GM12878 (cell line): ENCODE measurements around the gene ANKRD44. TPM values are rescaled to one million over a fixed set of nuclear protein-coding genes. Genes with fewer than 3 reads are reported as not detected.

Experiments
- ATAC-seq: fragments of 200-7000 bp; cut with Tn5 transposase; 3 replicates; pipeline ENCODE4 v1.9.1; 2020; ENCODE audit warnings: mild to moderate bottlenecking, moderate library complexity
- BruUV-seq: library from RNA; stranded (reverse); fragments of 400-500 nt; replicated peaks from 2 replicates; lab custom pipeline; 2021; lab: Mats Ljungman, UMichigan
- CTCF ChIA-PET: fragments of 300-600 bp; sonication (Branson Sonifier 250); formaldehyde crosslinking; extraction: SDS; loops from one replicate; lab custom pipeline; 2021; ENCODE audit warnings: inconsistent platforms; lab: Yijun Ruan, JAX
- POLR2A ChIA-PET: fragments of 350-600 bp; formaldehyde crosslinking; extraction: SDS; loops from one replicate; lab custom pipeline; 2021; ENCODE audit warnings: inconsistent platforms; lab: Charles Lee
- RAD21 ChIA-PET: fragments of 300-600 bp; sonication (Branson Sonifier 250); formaldehyde crosslinking; loops from one replicate; lab custom pipeline; 2023; ENCODE audit warnings: antibody characterized with exemption; ENCODE audit not compliant: unreplicated experiment; lab: Charles Lee
- SMC1A ChIA-PET: fragments of 300-600 bp; sonication (Branson Sonifier 250); formaldehyde crosslinking; loops from one replicate; lab custom pipeline; 2023; ENCODE audit not compliant: unreplicated experiment, uncharacterized antibody; lab: Charles Lee
- DNase-seq: peaks from one replicate; pipeline ENCODE4 v3.0.0-alpha.2; 2011; ENCODE audit warnings: low read depth, low spot score
- FAIRE-seq: peaks from 3 replicates; lab custom pipeline; 2011; peaks lifted over from hg19 to GRCh38; lab: Jason Lieb, UNC
- H2AFZ ChIP-seq: 2 replicates; pipeline ENCODE4 v1.6.0; 2011; ENCODE audit warnings: low read depth, low read length, control low read depth; ENCODE audit not compliant: control insufficient read depth
- H3K27ac ChIP-seq: 2 replicates; pipeline ENCODE4 v1.5.1; 2011; ENCODE audit warnings: control low read depth; ENCODE audit not compliant: control insufficient read depth, insufficient read depth
- H3K27me3 ChIP-seq, 2 experiments: replicated peaks in 1 of 2; 2 replicates each; pipeline versions ENCODE4 v1.6.0 to v1.6.1; 2011; ENCODE audit warnings: low read length in 1 of 2; ENCODE audit not compliant: control insufficient read depth in 2 of 2, insufficient read depth in 2 of 2
- H3K36me3 ChIP-seq, 2 experiments: 2 replicates each; pipeline ENCODE4 v1.5.1; 2011; ENCODE audit warnings: low read length in 1 of 2; ENCODE audit not compliant: control insufficient read depth in 2 of 2, insufficient read depth in 2 of 2
- H3K4me1 ChIP-seq: 2 replicates; pipeline ENCODE4 v1.6.1; 2011; ENCODE audit warnings: mild to moderate bottlenecking, low read length, moderate library complexity, mixed read lengths; ENCODE audit not compliant: control insufficient read depth, insufficient read depth
- H3K4me2 ChIP-seq: 2 replicates; pipeline ENCODE4 v1.6.0; 2011; ENCODE audit warnings: control low read depth; ENCODE audit not compliant: control insufficient read depth, insufficient read depth
- H3K4me3 ChIP-seq: fragments of 200-600 bp; sonication (generic); 2 replicates; pipeline ENCODE4 v1.5.1; 2016
- H3K79me2 ChIP-seq: 2 replicates; pipeline ENCODE4 v1.6.0; 2011; ENCODE audit warnings: low read length; ENCODE audit not compliant: control insufficient read depth, insufficient read depth
- H3K9ac ChIP-seq: 2 replicates; pipeline ENCODE4 v1.8.0; 2011; ENCODE audit warnings: low read length, control low read depth, mixed read lengths; ENCODE audit not compliant: control insufficient read depth, insufficient read depth
- H3K9me3 ChIP-seq: replicated peaks from 3 replicates; pipeline ENCODE4 v1.5.1; 2011; ENCODE audit warnings: mild to moderate bottlenecking, low read length; ENCODE audit not compliant: control insufficient read depth, insufficient read depth
- H4K20me1 ChIP-seq: 2 replicates; pipeline ENCODE4 v1.6.0; 2011; ENCODE audit not compliant: control insufficient read depth, insufficient read depth
- BACH1 ChIP-seq: fragments of 450-650 bp; IDR thresholded peaks from 2 replicates; pipeline ENCODE4 v1.6.1; 2017; ENCODE audit warnings: mild to moderate bottlenecking, borderline replicate concordance
- EED ChIP-seq: sonication (generic); IDR thresholded peaks from 2 replicates; pipeline ENCODE4 v1.6.1; 2016; ENCODE audit warnings: antibody characterized with exemption, low read depth
- NBN ChIP-seq: fragments of 450-650 bp; IDR thresholded peaks from 2 replicates; pipeline ENCODE4 v1.6.1; 2016
- ZNF384 ChIP-seq: IDR thresholded peaks from 2 replicates; pipeline ENCODE4 v1.6.1; 2012; ENCODE audit warnings: low read depth, mild to moderate bottlenecking, low read length, improper control_type of control experiment, borderline replicate concordance
- ZZZ3 ChIP-seq: IDR thresholded peaks from 2 replicates; pipeline ENCODE4 v1.6.1; 2011; ENCODE audit warnings: low read depth; ENCODE audit not compliant: control insufficient read depth, insufficient read length
- WGBS: methylation state at CpG from one replicate; pipeline ENCODE4 v1.1.6; 2016; ENCODE audit warnings: low lambda C conversion rate; ENCODE audit not compliant: insufficient replicate concordance, insufficient coverage; ENCODE audit errors: missing lambda C conversion rate; 5-methylcytosine and 5-hydroxymethylcytosine counted together
- in situ Hi-C: fragments of 300-500 bp; cut with MboI; formaldehyde crosslinking; loops from 9 replicates; pipeline ENCODE4 v1.14.3; 2018; ENCODE audit warnings: mixed read lengths
- intact Hi-C: fragments of 100-400 bp; cut with micrococcal nuclease; formaldehyde crosslinking; loops from one replicate; pipeline ENCODE4 v1.14.2; 2022; ENCODE audit not compliant: unreplicated experiment
- polyA plus RNA-seq, 11 experiments: library from polyadenylated mRNA; depleted of rRNA in 4 of 11; unstranded in 6 of 11; stranded (reverse) in 5 of 11; fragments of >200 nt; fragmentation: Nextera tagmentation in 4 of 11; fragmentation: Illumina TruSeq in 1 of 11; extraction: Ambion mirVana in 4 of 11; extraction: Trizol in 1 of 11; gene quantifications; 1 replicate in 1 of 11; 2 replicates in 10 of 11; pipeline versions ENCODE4 v1.2.1 to v1.2.3, GENCODE V29; 2011 to 2016; ENCODE audit warnings: inconsistent platforms in 2 of 11, missing spikeins in 2 of 11, low read depth in 1 of 11
- total RNA-seq, 4 experiments: library from RNA; depleted of rRNA in 3 of 4; stranded (reverse); fragments of >200 nt in 3 of 4; fragmentation: Illumina TruSeq in 1 of 4; extraction: Trizol in 1 of 4; gene quantifications; 2 replicates each; pipeline versions ENCODE4 v1.2.1 to v1.2.3, GENCODE V29; 2013 to 2021
- TF ChIP-seq, protein P1 (sequence below): fragments of 450-650 bp; IDR thresholded peaks from 2 replicates; pipeline ENCODE4 v1.6.1; 2014; ENCODE audit warnings: mild to moderate bottlenecking
- TF ChIP-seq, protein P2 (sequence below): fragments of 450-650 bp; IDR thresholded peaks from 2 replicates; pipeline ENCODE4 v1.6.1; 2017; ENCODE audit warnings: mild to moderate bottlenecking, moderate library complexity

The ANKRD44 gene
- total and polyA plus RNA-seq, 10 of the 15 experiments (the other 5 are each of a cell fraction or from before 2014, with no cell fraction given) = 19.1 to 99.1 (median 59.6) TPM

DNA sequence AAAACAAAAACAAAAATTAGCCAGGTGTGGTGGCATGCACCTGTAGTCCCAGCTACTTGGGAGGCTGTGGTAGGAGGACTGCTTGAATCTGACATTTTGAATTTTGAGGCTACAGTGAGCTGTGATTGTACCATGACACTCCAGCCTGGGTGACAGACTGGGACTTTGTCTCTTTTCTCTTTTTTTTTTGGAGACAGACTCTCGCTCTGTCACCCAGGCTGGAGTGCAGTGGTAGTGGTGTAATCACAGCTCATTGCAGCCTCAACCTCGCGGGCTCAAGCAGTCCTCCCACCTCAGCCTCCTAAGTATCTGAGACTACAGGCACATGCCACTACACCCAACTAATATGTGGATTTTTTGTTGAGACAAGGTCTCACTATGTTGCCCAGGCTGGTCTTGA is 35.6 kb downstream of the ANKRD44 start (continued):
- TF ChIP-seq, protein P1, sequence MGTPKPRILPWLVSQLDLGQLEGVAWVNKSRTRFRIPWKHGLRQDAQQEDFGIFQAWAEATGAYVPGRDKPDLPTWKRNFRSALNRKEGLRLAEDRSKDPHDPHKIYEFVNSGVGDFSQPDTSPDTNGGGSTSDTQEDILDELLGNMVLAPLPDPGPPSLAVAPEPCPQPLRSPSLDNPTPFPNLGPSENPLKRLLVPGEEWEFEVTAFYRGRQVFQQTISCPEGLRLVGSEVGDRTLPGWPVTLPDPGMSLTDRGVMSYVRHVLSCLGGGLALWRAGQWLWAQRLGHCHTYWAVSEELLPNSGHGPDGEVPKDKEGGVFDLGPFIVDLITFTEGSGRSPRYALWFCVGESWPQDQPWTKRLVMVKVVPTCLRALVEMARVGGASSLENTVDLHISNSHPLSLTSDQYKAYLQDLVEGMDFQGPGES = no peak
- TF ChIP-seq ZZZ3 (no peak), NBN (no peak), BACH1 (no peak), ZNF384 (no peak)
- TF ChIP-seq, protein P2, sequence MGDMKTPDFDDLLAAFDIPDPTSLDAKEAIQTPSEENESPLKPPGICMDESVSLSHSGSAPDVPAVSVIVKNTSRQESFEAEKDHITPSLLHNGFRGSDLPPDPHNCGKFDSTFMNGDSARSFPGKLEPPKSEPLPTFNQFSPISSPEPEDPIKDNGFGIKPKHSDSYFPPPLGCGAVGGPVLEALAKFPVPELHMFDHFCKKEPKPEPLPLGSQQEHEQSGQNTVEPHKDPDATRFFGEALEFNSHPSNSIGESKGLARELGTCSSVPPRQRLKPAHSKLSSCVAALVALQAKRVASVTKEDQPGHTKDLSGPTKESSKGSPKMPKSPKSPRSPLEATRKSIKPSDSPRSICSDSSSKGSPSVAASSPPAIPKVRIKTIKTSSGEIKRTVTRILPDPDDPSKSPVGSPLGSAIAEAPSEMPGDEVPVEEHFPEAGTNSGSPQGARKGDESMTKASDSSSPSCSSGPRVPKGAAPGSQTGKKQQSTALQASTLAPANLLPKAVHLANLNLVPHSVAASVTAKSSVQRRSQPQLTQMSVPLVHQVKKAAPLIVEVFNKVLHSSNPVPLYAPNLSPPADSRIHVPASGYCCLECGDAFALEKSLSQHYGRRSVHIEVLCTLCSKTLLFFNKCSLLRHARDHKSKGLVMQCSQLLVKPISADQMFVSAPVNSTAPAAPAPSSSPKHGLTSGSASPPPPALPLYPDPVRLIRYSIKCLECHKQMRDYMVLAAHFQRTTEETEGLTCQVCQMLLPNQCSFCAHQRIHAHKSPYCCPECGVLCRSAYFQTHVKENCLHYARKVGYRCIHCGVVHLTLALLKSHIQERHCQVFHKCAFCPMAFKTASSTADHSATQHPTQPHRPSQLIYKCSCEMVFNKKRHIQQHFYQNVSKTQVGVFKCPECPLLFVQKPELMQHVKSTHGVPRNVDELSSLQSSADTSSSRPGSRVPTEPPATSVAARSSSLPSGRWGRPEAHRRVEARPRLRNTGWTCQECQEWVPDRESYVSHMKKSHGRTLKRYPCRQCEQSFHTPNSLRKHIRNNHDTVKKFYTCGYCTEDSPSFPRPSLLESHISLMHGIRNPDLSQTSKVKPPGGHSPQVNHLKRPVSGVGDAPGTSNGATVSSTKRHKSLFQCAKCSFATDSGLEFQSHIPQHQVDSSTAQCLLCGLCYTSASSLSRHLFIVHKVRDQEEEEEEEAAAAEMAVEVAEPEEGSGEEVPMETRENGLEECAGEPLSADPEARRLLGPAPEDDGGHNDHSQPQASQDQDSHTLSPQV = no peak

DNA sequence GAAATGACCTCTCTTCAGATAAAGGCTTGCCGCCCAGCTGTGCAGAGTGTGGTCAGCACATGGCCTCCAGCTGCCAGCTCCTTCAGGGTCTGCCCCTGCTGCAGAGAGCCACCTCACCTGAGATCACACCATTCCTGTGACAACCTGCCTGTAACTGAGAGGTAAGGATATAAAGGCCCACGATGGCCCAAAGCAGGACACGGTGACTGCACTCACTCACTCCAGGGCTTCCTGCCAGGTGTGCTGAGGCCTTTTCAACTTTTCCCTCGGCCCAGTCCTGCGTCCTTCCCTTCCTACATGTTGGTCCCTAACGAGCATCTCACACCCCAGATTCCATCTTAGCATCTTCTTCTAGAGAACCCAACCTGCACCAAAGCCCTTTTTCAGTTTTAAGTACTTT is 36.2 kb downstream of the ANKRD44 start:
- no peak overlapping the region for H3K4me3 ChIP-seq
- H3K36me3 ChIP-seq = peaks cover 0 to 2% of the 10 kb centered on the region in 2 experiments; a peak in 1 of 4 replicates
- CTCF ChIA-PET = interaction anchor here (0.9 kb wide), 1 partner anchor 75 kb away, joined by 4 read pairs; no protein-coding TSS in a partner anchor
- no peak overlapping the region for H3K27ac ChIP-seq
- H2AFZ ChIP-seq = no peak overlapping the region
- 11% methylated on average over 6 of the region's 6 CpGs for WGBS
- H3K79me2 ChIP-seq = peaks cover 85% of the 10 kb centered on the region
- FAIRE-seq (no peak), DNase-seq (no peak), ATAC-seq (peak; percentile 14)
- intact Hi-C loops = no loop called here
- H3K4me2 ChIP-seq = no peak overlapping the region
- in situ Hi-C loops = no loop called here
- H3K27me3 ChIP-seq = no peaks in the 10 kb centered on the region
- H3K4me1 ChIP-seq = peaks cover 22% of the 10 kb centered on the region
- RAD21 ChIA-PET = no interaction called here
- no TSS peak for BruUV-seq
- H4K20me1 ChIP-seq = no peaks in the 10 kb centered on the region; the same call in 1 of the 2 replicates
- TF ChIP-seq NBN (no peak), EED (0 out of 2 replicates have a peak, but pooled peaks have one; percentile 16)
- no peaks in the 10 kb centered on the region for H3K9me3 ChIP-seq
- H3K9ac ChIP-seq = no peak overlapping the region
- POLR2A ChIA-PET = interaction anchor here (0.7 to 1.0 kb wide), 4 partner anchors 9 to 76 kb away, joined by 3 read pairs; no protein-coding TSS in a partner anchor
- SMC1A ChIA-PET = interaction anchor here (1.1 kb wide), 1 partner anchor 23 kb away, joined by 3 read pairs; no protein-coding TSS in a partner anchor
